NT2/D1 (cell line): Measurements from ENCODE around the gene PLB1.

ENCODE experiments used
- SUZ12 ChIP-seq: IDR thresholded peaks from 2 replicates; pipeline ENCODE4 v1.6.1; 2011; ENCODE audit not compliant: insufficient read length, insufficient read depth; ENCODE audit errors: extremely low read depth
- ZNF274 ChIP-seq: IDR thresholded peaks from 2 replicates; pipeline ENCODE4 v1.6.1; 2011; ENCODE audit warnings: mild to moderate bottlenecking, low read depth, low read length

GRCh38 chr2:28511871-28512606 is 16.2 kb downstream of the PLB1 start:
- TF ChIP-seq ZNF274 (no peak), SUZ12 (no peak)
